Astrocyte of the spinal cord (primary cell): Measurements from ENCODE around the gene RNF220.
A peak's percentile ranks its signal among the peaks of the same experiment; 100 is the strongest.

Experiments
- DNase-seq: peaks from one replicate; pipeline ENCODE4 v3.0.0; 2011; ENCODE audit warnings: low read depth, low spot score
- H3K4me3 ChIP-seq: 2 replicates; pipeline ENCODE4 v1.5.1; 2011; ENCODE audit warnings: low read depth, mild to moderate bottlenecking, low read length, moderate library complexity
- in situ Hi-C: cut with HindIII; loops from 2 replicates; pipeline ENCODE4 v1.10.0; 2017; ENCODE audit warnings: low sequenced_read_pairs
- TF ChIP-seq, protein P1 (sequence below): IDR thresholded peaks from 2 replicates; pipeline ENCODE4 v1.5.1; 2012; ENCODE audit warnings: low read depth, mild to moderate bottlenecking, low read length, inconsistent platforms

RNF220 gene

DNA sequence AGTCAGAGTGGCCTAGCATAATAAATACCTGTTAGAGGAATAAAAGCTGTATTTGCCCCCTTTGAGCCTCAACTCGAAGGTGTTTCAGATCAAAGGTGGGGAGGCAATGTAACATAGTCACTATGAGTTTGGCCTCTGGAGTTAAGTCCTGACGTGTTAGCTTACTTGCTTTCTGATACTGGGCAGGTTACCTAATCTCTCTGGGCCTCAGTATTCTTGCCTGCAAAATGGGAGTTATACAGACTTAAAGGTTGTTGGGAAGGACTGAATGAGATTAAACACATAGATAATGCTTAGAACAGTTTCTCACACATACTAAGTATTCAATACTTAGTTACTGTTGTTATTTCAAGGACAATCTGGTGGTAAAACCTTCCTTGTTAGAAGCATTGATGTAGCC, 15.5 kb downstream of the RNF220 start:
- DNase-seq: no peak
- in situ Hi-C loops: no loop called here
- TF ChIP-seq, protein P1, sequence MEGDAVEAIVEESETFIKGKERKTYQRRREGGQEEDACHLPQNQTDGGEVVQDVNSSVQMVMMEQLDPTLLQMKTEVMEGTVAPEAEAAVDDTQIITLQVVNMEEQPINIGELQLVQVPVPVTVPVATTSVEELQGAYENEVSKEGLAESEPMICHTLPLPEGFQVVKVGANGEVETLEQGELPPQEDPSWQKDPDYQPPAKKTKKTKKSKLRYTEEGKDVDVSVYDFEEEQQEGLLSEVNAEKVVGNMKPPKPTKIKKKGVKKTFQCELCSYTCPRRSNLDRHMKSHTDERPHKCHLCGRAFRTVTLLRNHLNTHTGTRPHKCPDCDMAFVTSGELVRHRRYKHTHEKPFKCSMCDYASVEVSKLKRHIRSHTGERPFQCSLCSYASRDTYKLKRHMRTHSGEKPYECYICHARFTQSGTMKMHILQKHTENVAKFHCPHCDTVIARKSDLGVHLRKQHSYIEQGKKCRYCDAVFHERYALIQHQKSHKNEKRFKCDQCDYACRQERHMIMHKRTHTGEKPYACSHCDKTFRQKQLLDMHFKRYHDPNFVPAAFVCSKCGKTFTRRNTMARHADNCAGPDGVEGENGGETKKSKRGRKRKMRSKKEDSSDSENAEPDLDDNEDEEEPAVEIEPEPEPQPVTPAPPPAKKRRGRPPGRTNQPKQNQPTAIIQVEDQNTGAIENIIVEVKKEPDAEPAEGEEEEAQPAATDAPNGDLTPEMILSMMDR: no peak
- no peak overlapping the region for H3K4me3 ChIP-seq

DNA sequence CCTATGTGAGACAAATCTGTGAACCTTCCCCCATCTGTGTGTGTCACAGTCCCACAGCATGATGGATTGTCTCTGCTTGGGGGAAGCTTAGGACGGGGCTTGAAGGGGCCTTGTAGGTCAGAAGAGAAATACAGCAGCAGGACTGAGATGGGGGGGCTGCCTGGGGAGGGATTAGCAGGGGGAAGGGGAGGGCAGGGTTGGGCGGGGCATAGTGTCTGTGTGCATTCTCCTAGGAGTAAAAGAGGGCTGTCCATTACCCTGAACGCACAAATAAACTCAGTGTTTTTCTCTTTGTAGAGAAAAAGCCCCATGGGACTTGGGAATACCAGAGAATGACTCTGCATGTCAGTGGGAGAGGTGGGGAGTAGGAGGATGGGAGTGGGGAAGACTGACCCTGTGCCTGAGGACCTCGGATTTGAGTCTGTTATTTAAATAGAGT, 16.4 kb downstream of the RNF220 start:
- H3K4me3 ChIP-seq: no peak overlapping the region
- DNase-seq: no peak
- in situ Hi-C loops: no loop called here
- TF ChIP-seq, protein P1: no peak

GRCh38 chr1:44422161-44422560, 17.1 kb downstream of the RNF220 start:
- TF ChIP-seq, protein P1: no peak
- H3K4me3 ChIP-seq: no peak overlapping the region
- no peak for DNase-seq
- in situ Hi-C loops: no loop called here

GRCh38 chr1:44423591-44424537, 18.8 kb downstream of the RNF220 start:
- in situ Hi-C loops: no loop called here
- TF ChIP-seq, protein P1: no peak
- H3K4me3 ChIP-seq: no peak overlapping the region
- DNase-seq: peak; percentile 72

- H3K4me3 ChIP-seq: no peak overlapping the region
- in situ Hi-C loops: no loop called here
- no peak for DNase-seq
- TF ChIP-seq, protein P1: no peak
Observed at GRCh38 chr1:44424747-44425146, 19.7 kb downstream of the RNF220 start.

DNA sequence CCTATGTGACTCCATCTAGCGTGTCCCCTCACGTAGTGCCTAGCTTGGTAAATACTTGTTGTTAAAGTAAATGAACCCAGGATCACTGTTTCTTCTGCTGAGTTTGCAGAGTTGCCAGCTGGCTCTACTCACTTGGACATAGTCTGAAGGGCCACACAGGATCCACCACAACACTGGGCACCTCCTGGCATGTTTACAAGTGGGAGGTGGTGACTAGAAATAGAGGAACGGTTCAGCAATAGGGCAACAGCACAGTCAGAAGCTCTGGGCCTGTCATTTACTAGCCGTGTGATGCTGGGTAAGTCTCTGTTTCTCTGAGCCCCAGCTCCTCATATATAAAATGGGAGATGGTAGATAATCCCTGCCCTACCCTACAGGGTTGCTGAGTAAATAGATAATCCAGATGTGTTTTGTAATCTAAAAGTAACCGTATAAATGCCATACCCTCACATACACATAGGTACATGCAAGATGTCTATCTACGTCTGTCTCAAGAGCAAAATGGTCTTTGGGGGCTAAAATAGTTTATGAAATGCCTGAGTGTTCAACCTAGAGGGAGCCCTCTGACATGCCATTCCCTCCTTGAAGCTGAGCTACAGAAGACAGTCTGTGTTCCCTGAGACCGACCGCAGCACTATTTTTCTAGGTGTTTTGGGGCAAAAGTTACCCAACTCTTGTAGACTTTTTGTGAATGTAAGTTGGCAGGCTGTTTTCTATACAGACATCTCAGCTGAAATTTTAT, 20.5 kb downstream of the RNF220 start:
- no peak for DNase-seq
- in situ Hi-C loops: no loop called here
- TF ChIP-seq, protein P1: no peak
- no peak overlapping the region for H3K4me3 ChIP-seq
